OCI-LY3 (cell line): ENCODE data around the gene CUX1.

Experiments
- CTCF ChIP-seq: fragments of 200-600, 300-600 bp; sonication (generic); IDR thresholded peaks from 2 replicates; pipeline ENCODE4 v1.5.1; 2014; ENCODE audit warnings: antibody characterized with exemption, low read length, low read depth
- EZH2phosphoT487 ChIP-seq: fragments of 200-600 bp; shearing (Covaris generic); IDR thresholded peaks from 2 replicates; pipeline ENCODE4 v1.6.1; 2018; ENCODE audit warnings: antibody characterized with exemption, mixed run types, low read depth

GRCh38 chr7:101857358-101857811 is 40.0 kb downstream of the CUX1 start:
- TF ChIP-seq CTCF (no peak), EZH2phosphoT487 (no peak)
